Heart left ventricle (tissue), 16 donors: ENCODE measurements around the gene MLN. TPM values are rescaled to one million over a fixed set of nuclear protein-coding genes. Genes with fewer than 3 reads are reported as not detected.

Source experiments
- ATAC-seq, 4 donors: fragments of 200-7000 bp; cut with Tn5 transposase; one replicate each; pipeline ENCODE4 v1.9.1; 2020 to 2022; ENCODE audit warnings: moderate library complexity in 4 of 4, mild to moderate bottlenecking in 3 of 4, moderate number of reproducible peaks in 1 of 4
- DNase-seq, 5 donors: peaks; one replicate each; pipeline ENCODE4 v3.0.0-alpha.2; 2020
- H3K27ac ChIP-seq, 12 donors: fragments of 200-600 bp; sonication (generic) in 4 of 12; one replicate each; pipeline versions ENCODE4 v1.5.0 to v1.8.0; 2016 to 2022; ENCODE audit warnings: mild to moderate bottlenecking in 2 of 12
- H3K27me3 ChIP-seq, 9 donors: fragments of 200-600 bp; sonication (generic) in 2 of 9; one replicate each; pipeline versions ENCODE4 v1.5.1 to v1.8.0; 2016 to 2022; ENCODE audit warnings: mild to moderate bottlenecking in 3 of 9
- H3K36me3 ChIP-seq, 9 donors: fragments of 200-600 bp; sonication (generic) in 2 of 9; one replicate each; pipeline versions ENCODE4 v1.5.0 to v1.8.0; 2018 to 2022; ENCODE audit warnings: mild to moderate bottlenecking in 2 of 9
- H3K4me1 ChIP-seq, 12 donors: fragments of 200-600 bp; sonication (generic) in 4 of 12; one replicate each; pipeline versions ENCODE4 v1.5.0 to v1.8.0; 2016 to 2022; ENCODE audit warnings: mild to moderate bottlenecking in 3 of 12
- H3K4me3 ChIP-seq, 12 donors: fragments of 200-600 bp; sonication (generic) in 4 of 12; one replicate each; pipeline versions ENCODE4 v1.5.0 to v1.8.0; 2017 to 2022; ENCODE audit warnings: mild to moderate bottlenecking in 9 of 12, moderate library complexity in 4 of 12
- H3K9me3 ChIP-seq, 12 donors: fragments of 200-600 bp; sonication (generic) in 4 of 12; one replicate each; pipeline versions ENCODE4 v1.5.0 to v1.8.0; 2016 to 2022; ENCODE audit warnings: mild to moderate bottlenecking in 1 of 12
- POLR2A ChIP-seq, 2 donors: fragments of 450-650 bp; IDR thresholded peaks; one replicate each; pipeline ENCODE4 v1.6.1; 2017; ENCODE audit warnings: antibody characterized with exemption in 2 of 2, mild to moderate bottlenecking in 2 of 2, moderate library complexity in 2 of 2
- WGBS, 4 donors: extraction: QIAGEN DNeasy Blood & Tissue Kit in 2 of 4; methylation state at CpG; one replicate each; pipeline versions ENCODE4 v1.1.5 to v1.1.7; 2013 to 2018; 5-methylcytosine and 5-hydroxymethylcytosine counted together
- intact Hi-C, 10 donors: fragments of 100-400 bp; cut with DNase I; formaldehyde crosslinking; loops; one replicate each; pipeline versions ENCODE4 v1.11.1 to v1.14.2; 2022
- polyA plus RNA-seq, 2 donors: library from polyadenylated mRNA; stranded (reverse); fragments of 200-250 nt; gene quantifications; one replicate each; pipeline ENCODE4 v1.2.3, GENCODE V29; 2013
- total RNA-seq, 9 donors: library from RNA; depleted of rRNA in 2 of 9; stranded (reverse); fragments of >200 nt in 2 of 9; fragmentation: NEBNext Ultra II Directional in 3 of 9; extraction: Animal tissue kit (Norgen Biotek cat#: 25700) in 3 of 9; gene quantifications; one replicate each; pipeline versions ENCODE4 v1.1.0 to v1.2.4, GENCODE V29; 2016 to 2023
- TF ChIP-seq, protein P1 (sequence below), 12 donors: fragments of 200-600 bp; sonication (generic) in 4 of 12; IDR thresholded peaks; one replicate each; pipeline versions ENCODE4 v1.5.0 to v1.8.0; 2018 to 2022; ENCODE audit warnings: antibody characterized with exemption in 12 of 12, mild to moderate bottlenecking in 5 of 12
- donor health status: ischemic (EF 13 %, LVEDD 7.1; RV severe dilation, severe dysfunction).
- donor health status: healthy with polysubstance abuse.
- donor health status: DM: no; HTN: yes; CAD: no.
- donor health status: DM: no; HTN: no; CAD: no.
- donor health status: ischemic (EF 25% LVEDD 6.9; RV normal size, moderate dysfunction).
- donor health status: ischemic (EF 25% LVEDD 5.7; RV mildly dilated, moderate dysfunction).
- donor health status: healthy.
- donor health status: DM: yes; HTN: yes; CAD: no.
- donor health status: ischemic (EF 35%, LVEDD 5.7; RV mildly dilated, moderate dysfunction).
- donor health status: nonischemic (EF 11% LVEDD 7.7; RV severe dilation, severe dysfunction).
- donor health status: DM: yes; HTN: yes; CAD: no.
- donor health status: PGD.
- donor health status: ischemic (EF 29% LVEDD 5.4; RV normal size, mild dysfunction).
- donor health status: nonischemic (EF 23%, LVEDD 6.1; RV moderate dilation, normal function).

The MLN gene
- total and polyA plus RNA-seq, 11 donors = not detected

DNA sequence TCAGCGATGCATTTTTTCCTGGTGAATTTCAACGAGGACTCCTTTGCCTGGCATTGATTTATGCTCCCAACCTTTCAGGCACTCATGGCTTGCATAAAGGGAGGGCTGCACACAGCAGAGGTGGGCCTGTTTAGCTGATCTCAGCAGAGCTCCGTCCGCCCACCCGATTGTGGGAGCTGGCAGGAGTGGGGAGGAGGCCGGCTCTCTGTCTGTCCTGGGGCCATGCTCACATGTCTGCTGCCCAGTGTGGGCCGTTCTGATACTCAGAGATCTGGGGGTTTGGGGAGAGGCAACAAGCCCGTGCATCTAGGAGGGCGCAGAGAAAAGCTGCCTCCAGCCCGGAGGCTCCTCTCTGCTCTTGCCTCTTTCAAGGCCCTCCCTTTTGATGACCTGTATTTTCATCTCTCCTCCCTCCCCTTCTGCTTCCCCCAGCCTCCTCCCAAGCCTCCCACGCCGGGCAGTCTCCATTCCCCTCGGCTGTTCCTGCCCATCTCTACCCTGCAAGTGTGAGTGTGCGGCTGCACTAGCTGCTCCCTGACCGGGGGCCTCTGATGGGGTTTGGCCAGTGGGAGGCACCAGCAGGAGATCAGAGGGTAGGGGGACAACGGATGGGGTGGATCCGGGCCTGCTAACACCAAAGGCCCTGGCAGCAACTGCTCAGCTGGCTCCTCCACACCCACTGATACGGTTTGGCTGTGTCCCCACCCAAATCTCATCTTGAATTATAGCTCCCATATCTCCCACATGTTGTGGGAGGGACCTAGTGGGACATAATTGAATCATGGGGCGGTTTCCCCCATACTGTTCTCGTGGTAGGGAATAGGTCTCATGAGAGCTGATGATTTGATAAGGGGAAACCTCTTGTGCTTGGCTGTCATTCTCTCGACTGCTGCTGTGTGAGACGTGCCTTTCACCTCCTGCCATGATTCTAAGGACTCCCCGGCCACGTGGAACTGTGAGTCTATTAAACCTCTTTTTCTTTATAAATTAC lies 39.6 kb upstream of the MLN start:
- H3K27me3 ChIP-seq = peaks cover 0 to 6% (median 0%) of the 10 kb centered on the region in 9 donors
- 68 to 74% (median 70%) methylated on average over 24 of the region's 24 CpGs for WGBS, 4 donors

DNA sequence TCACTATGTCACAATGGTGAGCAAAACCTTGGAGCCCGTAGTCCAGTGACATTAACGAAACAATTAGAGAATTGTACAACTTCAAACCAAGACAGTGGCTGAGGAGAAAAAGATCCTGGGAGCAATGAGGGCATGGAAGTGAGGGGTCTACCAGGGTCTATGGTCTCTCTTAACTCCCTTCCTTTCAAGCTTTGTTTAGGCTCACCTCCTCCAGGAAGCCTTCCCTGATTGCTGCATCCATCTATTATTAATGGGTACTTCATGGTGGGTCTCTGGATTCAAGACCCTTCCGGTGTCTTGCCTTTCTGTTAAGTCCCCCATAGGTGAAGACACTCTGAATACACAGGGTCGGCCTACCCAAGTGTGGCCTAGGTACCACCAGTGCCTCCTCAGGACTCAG lies 38.1 kb upstream of the MLN start:
- intact Hi-C loops = loop anchor here in 1 of 10 donors (10.0 kb wide), 1 partner anchor 193 kb away; no protein-coding TSS in a partner anchor
- Histone ChIP-seq H3K27me3 (peaks cover 0 to 6% (median 0%) of the 10 kb centered on the region in 9 donors), H3K27ac (no peak overlapping the region), H3K36me3 (no peaks in the 10 kb centered on the region), H3K4me3 (no peak overlapping the region), H3K9me3 (peaks cover 0 to 5% (median 0%) of the 10 kb centered on the region in 12 donors), H3K4me1 (peaks cover 0 to 19% (median 2%) of the 10 kb centered on the region in 12 donors)
- TF ChIP-seq POLR2A (IDR thresholded peaks at IDR 0.05) = no peak
- TF ChIP-seq, protein P1, sequence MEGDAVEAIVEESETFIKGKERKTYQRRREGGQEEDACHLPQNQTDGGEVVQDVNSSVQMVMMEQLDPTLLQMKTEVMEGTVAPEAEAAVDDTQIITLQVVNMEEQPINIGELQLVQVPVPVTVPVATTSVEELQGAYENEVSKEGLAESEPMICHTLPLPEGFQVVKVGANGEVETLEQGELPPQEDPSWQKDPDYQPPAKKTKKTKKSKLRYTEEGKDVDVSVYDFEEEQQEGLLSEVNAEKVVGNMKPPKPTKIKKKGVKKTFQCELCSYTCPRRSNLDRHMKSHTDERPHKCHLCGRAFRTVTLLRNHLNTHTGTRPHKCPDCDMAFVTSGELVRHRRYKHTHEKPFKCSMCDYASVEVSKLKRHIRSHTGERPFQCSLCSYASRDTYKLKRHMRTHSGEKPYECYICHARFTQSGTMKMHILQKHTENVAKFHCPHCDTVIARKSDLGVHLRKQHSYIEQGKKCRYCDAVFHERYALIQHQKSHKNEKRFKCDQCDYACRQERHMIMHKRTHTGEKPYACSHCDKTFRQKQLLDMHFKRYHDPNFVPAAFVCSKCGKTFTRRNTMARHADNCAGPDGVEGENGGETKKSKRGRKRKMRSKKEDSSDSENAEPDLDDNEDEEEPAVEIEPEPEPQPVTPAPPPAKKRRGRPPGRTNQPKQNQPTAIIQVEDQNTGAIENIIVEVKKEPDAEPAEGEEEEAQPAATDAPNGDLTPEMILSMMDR (IDR thresholded peaks at IDR 0.05) = no peak
- DNase-seq (no peak), ATAC-seq (no peak)
- 95 to 97% (median 96%) methylated on average over 4 of the region's 4 CpGs for WGBS, 4 donors

More for the DNA sequence above, 39.6 kb upstream of the MLN start:
- Histone ChIP-seq H3K27ac (no peak overlapping the region), H3K4me3 (no peak overlapping the region), H3K36me3 (no peaks in the 10 kb centered on the region), H3K4me1 (peaks cover 0 to 19% (median 2%) of the 10 kb centered on the region in 12 donors), H3K9me3 (no peaks in the 10 kb centered on the region)
- TF ChIP-seq POLR2A (IDR thresholded peaks at IDR 0.05) = no peak
- TF ChIP-seq, protein P1 (IDR thresholded peaks at IDR 0.05) = no peak
- no peak for DNase-seq
- ATAC-seq = no peak
- intact Hi-C loops = loop anchor here in 1 of 10 donors (10.0 kb wide), 1 partner anchor 191 kb away; no protein-coding TSS in a partner anchor

DNA sequence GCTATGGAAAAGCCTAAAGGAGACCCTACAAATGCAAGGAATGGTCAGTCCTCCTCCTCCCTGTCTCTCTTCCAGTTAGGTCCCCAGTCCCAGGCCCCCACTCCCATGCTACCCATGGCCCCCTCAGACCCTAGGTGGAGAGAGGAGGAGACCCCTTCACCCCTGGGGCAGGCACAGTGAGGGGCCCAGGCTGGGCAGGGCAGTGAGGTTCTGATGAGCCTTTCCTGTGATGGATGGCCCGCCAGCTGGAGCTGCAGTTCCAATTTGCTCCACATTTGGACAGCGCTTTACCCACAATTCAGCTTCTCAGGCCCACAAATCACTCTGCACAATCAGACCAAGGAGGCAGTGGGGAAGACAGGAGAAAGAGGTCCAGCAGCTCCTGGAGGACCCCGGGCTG lies 37.3 kb upstream of the MLN start:
- Histone ChIP-seq H3K4me3 (no peak overlapping the region), H3K9me3 (peaks cover 0 to 8% (median 0%) of the 10 kb centered on the region in 12 donors), H3K4me1 (peaks cover 0 to 19% (median 2%) of the 10 kb centered on the region in 12 donors), H3K27me3 (peaks cover 0 to 6% (median 0%) of the 10 kb centered on the region in 9 donors), H3K27ac (no peak overlapping the region), H3K36me3 (no peaks in the 10 kb centered on the region)
- intact Hi-C loops = loop anchor here in 1 of 10 donors (10.0 kb wide), 1 partner anchor 194 kb away; no protein-coding TSS in a partner anchor
- ATAC-seq = no peak
- 93 to 100% (median 95%) methylated on average over 3 of the region's 3 CpGs for WGBS, 4 donors
- no peak for DNase-seq
- TF ChIP-seq POLR2A (IDR thresholded peaks at IDR 0.05) = no peak
- TF ChIP-seq, protein P1 (IDR thresholded peaks at IDR 0.05) = no peak
